ENCODE results near the gene CST9L. TPM values are rescaled to one million over a fixed set of nuclear protein-coding genes. Genes with fewer than 3 reads are reported as not detected.

Gene CST9L
- total and polyA plus RNA-seq, 2 of the 13 experiments (the other 11 are each of a cell fraction or from before 2014, with no cell fraction given): 0.15 TPM; not detected in 1

DNA sequence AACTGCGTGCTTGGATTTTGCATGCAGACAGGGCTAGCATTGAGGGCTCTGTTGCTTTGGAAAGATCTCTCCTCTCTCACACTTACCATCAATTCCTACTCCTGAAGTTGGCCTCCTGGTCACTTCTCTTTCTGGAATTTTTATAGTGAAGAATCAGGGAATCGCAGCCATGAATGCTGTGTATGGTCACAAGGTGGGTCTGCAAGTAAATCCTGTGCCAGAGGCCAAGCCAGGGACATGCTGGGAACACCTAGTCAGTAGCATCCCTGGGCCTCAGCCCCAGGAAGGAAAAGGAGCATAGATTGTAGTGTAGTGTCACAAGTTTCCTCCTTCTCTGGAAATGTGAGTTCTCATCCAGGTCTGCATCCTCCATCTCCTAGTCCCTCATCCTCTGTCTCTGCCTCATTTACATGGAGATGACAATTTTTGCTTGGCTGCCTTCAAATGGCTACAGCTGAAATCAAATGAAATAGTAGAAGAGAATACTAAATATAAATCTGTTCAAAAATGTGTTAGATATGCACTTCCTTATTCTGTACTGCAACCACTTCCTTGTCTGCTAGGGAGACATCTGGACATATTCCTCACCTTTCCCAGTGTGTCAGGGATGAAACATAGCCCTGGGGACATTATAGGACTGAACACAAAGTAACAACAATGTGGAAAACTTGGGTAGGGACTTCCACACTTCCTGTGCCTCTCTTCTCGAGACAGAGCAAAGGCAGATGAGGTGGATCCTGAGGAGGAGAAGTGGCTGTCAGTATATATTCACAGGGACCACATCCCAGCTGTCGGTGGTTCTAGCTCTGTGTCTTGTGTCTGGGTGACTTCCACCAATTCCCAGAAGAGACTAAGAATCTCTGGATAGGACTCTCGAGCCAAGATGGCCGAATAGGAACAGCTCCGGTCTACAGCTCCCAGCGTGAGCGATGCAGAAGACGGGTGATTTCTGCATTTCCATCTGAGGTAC, 20.4 kb upstream of the CST9L start:
- Histone ChIP-seq H3K36me3 (replicated peaks in 1 of 2; ENCODE audit: control insufficient read depth in 1 of 2, insufficient read depth in 2 of 2, low read length in 2 of 2) (no peaks in the 10 kb centered on the region), H2AFZ (ENCODE audit: low read length) (no peak overlapping the region), H3K4me1 (ENCODE audit: insufficient read depth, low read length) (peaks cover 53% of the 10 kb centered on the region), H4K20me1 (ENCODE audit: insufficient read depth, low read length) (no peaks in the 10 kb centered on the region), H3K4me2 (ENCODE audit: low read depth, low read length) (no peak overlapping the region), H3K27me3 (ENCODE audit: control insufficient read depth in 1 of 2, insufficient read depth in 2 of 2, low read length in 2 of 2) (no peaks in the 10 kb centered on the region), H3K27ac (ENCODE audit: extremely low read length, insufficient read depth, low read length) (no peak overlapping the region), H3K79me2 (ENCODE audit: insufficient read depth, low read length) (no peaks in the 10 kb centered on the region), H3K4me3 (replicated peaks in 1 of 3; ENCODE audit: insufficient read depth in 1 of 3, low read depth in 2 of 3, low read length in 3 of 3) (no peak overlapping the region), H3K9me3 (ENCODE audit: low read length) (no peaks in the 10 kb centered on the region), H3K9ac (ENCODE audit: insufficient read depth, low read depth, low read length) (no peak overlapping the region)
- ATAC-seq (no peak), FAIRE-seq (no peak), DNase-seq (ENCODE audit: low spot score) (no peak)
- no peak for TF ChIP-seq ZNF841 (CRISPR knock-in tag; IDR thresholded peaks at IDR 0.05; ENCODE audit: borderline replicate concordance)
- TF ChIP-seq ELF1 (CRISPR knock-in tag; IDR thresholded peaks at IDR 0.05): 0 out of 2 replicates have a peak, but pooled peaks have one; percentile 28
- no peak for TF ChIP-seq KLF12 (CRISPR knock-in tag; IDR thresholded peaks at IDR 0.05; ENCODE audit: borderline replicate concordance)
- no peak for TF ChIP-seq ZSCAN30 (CRISPR knock-in tag; IDR thresholded peaks at IDR 0.05)
- TF ChIP-seq, protein P1, sequence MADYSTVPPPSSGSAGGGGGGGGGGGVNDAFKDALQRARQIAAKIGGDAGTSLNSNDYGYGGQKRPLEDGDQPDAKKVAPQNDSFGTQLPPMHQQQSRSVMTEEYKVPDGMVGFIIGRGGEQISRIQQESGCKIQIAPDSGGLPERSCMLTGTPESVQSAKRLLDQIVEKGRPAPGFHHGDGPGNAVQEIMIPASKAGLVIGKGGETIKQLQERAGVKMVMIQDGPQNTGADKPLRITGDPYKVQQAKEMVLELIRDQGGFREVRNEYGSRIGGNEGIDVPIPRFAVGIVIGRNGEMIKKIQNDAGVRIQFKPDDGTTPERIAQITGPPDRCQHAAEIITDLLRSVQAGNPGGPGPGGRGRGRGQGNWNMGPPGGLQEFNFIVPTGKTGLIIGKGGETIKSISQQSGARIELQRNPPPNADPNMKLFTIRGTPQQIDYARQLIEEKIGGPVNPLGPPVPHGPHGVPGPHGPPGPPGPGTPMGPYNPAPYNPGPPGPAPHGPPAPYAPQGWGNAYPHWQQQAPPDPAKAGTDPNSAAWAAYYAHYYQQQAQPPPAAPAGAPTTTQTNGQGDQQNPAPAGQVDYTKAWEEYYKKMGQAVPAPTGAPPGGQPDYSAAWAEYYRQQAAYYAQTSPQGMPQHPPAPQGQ (CRISPR knock-in tag; IDR thresholded peaks at IDR 0.05; ENCODE audit: borderline replicate concordance): no peak
- TF ChIP-seq, protein P2, sequence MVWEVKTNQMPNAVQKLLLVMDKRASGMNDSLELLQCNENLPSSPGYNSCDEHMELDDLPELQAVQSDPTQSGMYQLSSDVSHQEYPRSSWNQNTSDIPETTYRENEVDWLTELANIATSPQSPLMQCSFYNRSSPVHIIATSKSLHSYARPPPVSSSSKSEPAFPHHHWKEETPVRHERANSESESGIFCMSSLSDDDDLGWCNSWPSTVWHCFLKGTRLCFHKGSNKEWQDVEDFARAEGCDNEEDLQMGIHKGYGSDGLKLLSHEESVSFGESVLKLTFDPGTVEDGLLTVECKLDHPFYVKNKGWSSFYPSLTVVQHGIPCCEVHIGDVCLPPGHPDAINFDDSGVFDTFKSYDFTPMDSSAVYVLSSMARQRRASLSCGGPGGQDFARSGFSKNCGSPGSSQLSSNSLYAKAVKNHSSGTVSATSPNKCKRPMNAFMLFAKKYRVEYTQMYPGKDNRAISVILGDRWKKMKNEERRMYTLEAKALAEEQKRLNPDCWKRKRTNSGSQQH (CRISPR knock-in tag; IDR thresholded peaks at IDR 0.05; ENCODE audit: low read depth): no peak
- no peak for TF ChIP-seq ZNF788 (CRISPR knock-in tag; IDR thresholded peaks at IDR 0.05; ENCODE audit: borderline replicate concordance)
- BruUV-seq (replicated peaks): no TSS peak
- POLR2A ChIA-PET: no interaction called here
- in situ Hi-C loops (cut with HindIII; ENCODE audit: extremely low pct_ligation_motif_present, low pct_unique_long_range_greater_than_20kb) (no loop called here), intact Hi-C loops (cut with micrococcal nuclease; ENCODE audit: unreplicated experiment) (no loop called here)
- 98% methylated on average over 10 of the region's 10 CpGs for whole genome bisulfite sequencing (ENCODE audit: low lambda C conversion rate)
- CTCF ChIA-PET (ENCODE audit: low intra/inter-chr PET ratio, low total read pairs): no interaction called here
